ENCODE measurements around the gene CGAS.

CGAS gene

DNA sequence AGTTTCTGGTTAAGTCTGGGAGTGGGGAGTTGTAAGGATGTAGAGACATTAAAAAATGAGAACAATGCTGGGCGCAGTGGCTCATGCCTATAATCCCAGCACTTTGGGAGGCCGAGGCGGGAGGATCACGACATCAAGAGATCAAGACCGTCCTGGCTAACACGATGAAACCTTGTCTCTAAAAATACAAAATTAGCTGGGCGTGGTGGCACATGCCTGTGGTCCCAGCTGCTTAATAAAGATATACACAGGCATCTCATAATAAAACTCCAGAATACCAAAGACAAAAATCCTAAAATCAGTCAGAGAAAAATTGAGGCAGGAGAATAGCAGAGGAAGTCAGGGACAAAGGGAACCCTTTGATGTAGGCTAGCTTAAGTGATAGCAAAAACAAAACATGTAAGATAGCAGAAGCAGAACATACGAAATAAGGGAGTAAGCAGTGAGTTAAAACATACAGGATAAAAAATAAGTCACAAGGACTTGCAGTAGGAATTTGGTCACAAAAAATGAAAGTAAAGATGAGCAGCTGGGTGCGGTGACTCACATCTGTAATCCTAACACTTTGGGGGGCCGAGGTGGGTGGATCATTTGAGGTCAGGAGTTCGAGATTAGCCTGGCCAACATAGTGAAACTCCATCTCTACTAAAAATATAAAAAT is 33.9 kb downstream of the CGAS start:
- Mint-ChIP-seq H3K36me3 (ENCODE audit: low read depth) (no peaks in the 10 kb centered on the region), H3K27me3 (ENCODE audit: low read depth, poor library complexity) (peaks cover 4% of the 10 kb centered on the region)
- no peak for DNase-seq

GRCh38 chr6:73413102-73413501 is 39.0 kb downstream of the CGAS start:
- DNase-seq, result no peak
- Mint-ChIP-seq H3K27ac (no peak overlapping the region), H3K9me3 (no peaks in the 10 kb centered on the region), H3K36me3 (ENCODE audit: low read depth) (no peaks in the 10 kb centered on the region), H3K4me3 (no peak overlapping the region), H3K27me3 (ENCODE audit: low read depth, poor library complexity) (peaks cover 7% of the 10 kb centered on the region), H3K4me1 (no peaks in the 10 kb centered on the region)
- no peak for TF ChIP-seq CTCF (IDR thresholded peaks at IDR 0.05)

More for the DNA sequence above, 33.9 kb downstream of the CGAS start:
- H3K27ac Mint-ChIP-seq, result peak overlapping the region; percentile 5
- H3K9me3 Mint-ChIP-seq, result no peaks in the 10 kb centered on the region
- no peak overlapping the region for H3K4me3 Mint-ChIP-seq
- no peak for TF ChIP-seq CTCF (IDR thresholded peaks at IDR 0.05)
- no peaks in the 10 kb centered on the region for H3K4me1 Mint-ChIP-seq

DNA sequence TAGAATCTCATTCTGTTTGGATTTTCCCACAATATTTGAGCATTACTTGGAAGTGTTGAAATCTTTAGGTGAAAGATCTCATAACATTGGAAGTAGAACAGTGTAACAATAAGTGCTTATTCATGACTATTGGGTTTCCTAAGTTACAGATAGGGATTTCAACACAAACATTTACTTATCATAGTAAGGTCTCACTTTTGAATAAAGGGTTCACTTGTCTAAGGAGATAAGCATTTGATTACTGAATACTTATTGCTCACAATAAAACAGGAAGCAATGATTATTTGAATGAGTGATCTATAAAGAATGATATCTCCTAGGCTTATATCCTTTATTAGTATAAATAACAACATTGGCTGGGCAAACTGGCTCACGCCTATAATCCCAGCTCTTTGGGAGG is 42.7 kb downstream of the CGAS start:
- Mint-ChIP-seq H3K27me3 (ENCODE audit: low read depth, poor library complexity) (peaks cover 7% of the 10 kb centered on the region), H3K4me3 (no peak overlapping the region), H3K9me3 (no peaks in the 10 kb centered on the region), H3K4me1 (no peaks in the 10 kb centered on the region), H3K36me3 (ENCODE audit: low read depth) (no peaks in the 10 kb centered on the region), H3K27ac (no peak overlapping the region)
- DNase-seq, result no peak
- TF ChIP-seq CTCF (IDR thresholded peaks at IDR 0.05), result no peak

- no peaks in the 10 kb centered on the region for H3K4me1 Mint-ChIP-seq
- no peak overlapping the region for H3K27ac Mint-ChIP-seq
- no peaks in the 10 kb centered on the region for H3K27me3 Mint-ChIP-seq (ENCODE audit: low read depth, poor library complexity)
- H3K36me3 Mint-ChIP-seq (ENCODE audit: low read depth), result no peaks in the 10 kb centered on the region
- no peak overlapping the region for H3K4me3 Mint-ChIP-seq
- DNase-seq, result no peak
- no peaks in the 10 kb centered on the region for H3K9me3 Mint-ChIP-seq
- TF ChIP-seq CTCF (IDR thresholded peaks at IDR 0.05), result no peak
Measured at GRCh38 chr6:73400656-73401055, 51.4 kb downstream of the CGAS start.

GRCh38 chr6:73395875-73396274 is 56.2 kb downstream of the CGAS start:
- Mint-ChIP-seq H3K27ac (no peak overlapping the region), H3K4me3 (no peak overlapping the region), H3K4me1 (no peaks in the 10 kb centered on the region), H3K9me3 (peaks cover 7% of the 10 kb centered on the region), H3K36me3 (ENCODE audit: low read depth) (no peaks in the 10 kb centered on the region), H3K27me3 (ENCODE audit: low read depth, poor library complexity) (no peaks in the 10 kb centered on the region)
- no peak for TF ChIP-seq CTCF (IDR thresholded peaks at IDR 0.05)
- no peak for DNase-seq

Measured in nephron progenitor cell (in vitro differentiated cells).